Stimulated activated CD4-positive, alpha-beta T cell treated with anti-CD3 and anti-CD28 coated beads, Interleukin-15, amount 100 ng/mL, for 48 hours (primary cell): ENCODE results near the gene ARID1A.
"Not testable (repeated sequence)": the region's sequence is repeated elsewhere in the genome, so short reads cannot be mapped to it uniquely, and the experiment has no call there.

Source experiments
- DNase-seq, 2 donors: peaks; one replicate each; pipeline ENCODE4 v3.0.0-alpha.2; 2020; ENCODE audit warnings: low read depth in 2 of 2

Gene ARID1A

GRCh38 chr1:26695356-26696118 is at the start of gene ARID1A:
TSS of gene ARID1A (plus strand) at chr1:26696015. CDS start at chr1:26696404, 389 bp downstream.
- DNase-seq = peak; percentile 89 to 92

GRCh38 chr1:26664802-26665201 is 31.0 kb upstream of the ARID1A start:
- no peak for DNase-seq

- DNase-seq = peak; percentile 9
These were observed 29.0 kb upstream of the ARID1A start for GRCh38 chr1:26666855-26667254.

- DNase-seq = not testable (repeated sequence)
These were observed 27.6 kb upstream of the ARID1A start for GRCh38 chr1:26668106-26668786.

- peak; percentile 19 to 47 for DNase-seq
These were observed 18.3 kb upstream of the ARID1A start for GRCh38 chr1:26677306-26678115.

GRCh38 chr1:26684763-26685508 is 10.9 kb upstream of the ARID1A start:
- no peak for DNase-seq

GRCh38 chr1:26686795-26687194 is 9.0 kb upstream of the ARID1A start:
- DNase-seq = no peak

- DNase-seq = no peak
These were observed 6.3 kb upstream of the ARID1A start for GRCh38 chr1:26689504-26689903.

- no peak for DNase-seq
These were observed 5.7 kb upstream of the ARID1A start for GRCh38 chr1:26690157-26690556.

GRCh38 chr1:26690576-26691031 is 5.2 kb upstream of the ARID1A start:
- no peak for DNase-seq

- DNase-seq = peak; percentile 68 to 73
These were observed 3.5 kb upstream of the ARID1A start for GRCh38 chr1:26692211-26692792.

GRCh38 chr1:26692793-26693490 is 2.9 kb upstream of the ARID1A start:
- peak; percentile 85 to 86 for DNase-seq

GRCh38 chr1:26693599-26694572 is 1.9 kb upstream of the ARID1A start:
- DNase-seq = no peak

- DNase-seq = peak in 1 of 2 donors; percentile 5
These were observed 1.0 kb upstream of the ARID1A start for GRCh38 chr1:26694638-26695355.

- peak in 1 of 2 donors; percentile 14 for DNase-seq
These were observed 371 bp downstream of the ARID1A start for GRCh38 chr1:26696119-26696653.

- DNase-seq = peak; percentile 44 to 50
These were observed 1.0 kb downstream of the ARID1A start for GRCh38 chr1:26696654-26697430.

- DNase-seq = no peak
These were observed 1.7 kb downstream of the ARID1A start for GRCh38 chr1:26697431-26697977.
